H1 (cell line): ENCODE results near the gene MYO16. TPM values are rescaled to one million over a fixed set of nuclear protein-coding genes. Genes with fewer than 3 reads are reported as not detected.

Experiments used
- NANOG ChIP-seq: IDR thresholded peaks from 2 replicates; pipeline ENCODE4 v1.6.1; 2011; ENCODE audit warnings: low read length, low read depth, mild to moderate bottlenecking, inconsistent platforms; ENCODE audit not compliant: insufficient read depth, poor library complexity, severe bottlenecking
- PHF8 ChIP-seq: fragments of 200-600 bp; sonication (generic); conservative IDR thresholded peaks from 2 replicates; pipeline ENCODE4 v1.7.1; 2012; ENCODE audit warnings: low read depth, mild to moderate bottlenecking, inconsistent platforms, low read length, moderate library complexity
- RBBP5 ChIP-seq: IDR thresholded peaks from 2 replicates; pipeline ENCODE4 v1.7.1; 2012; ENCODE audit warnings: low read depth, mild to moderate bottlenecking, inconsistent platforms, low read length, moderate library complexity, borderline replicate concordance
- RFX5 ChIP-seq: IDR thresholded peaks from 2 replicates; pipeline ENCODE4 v1.6.1; 2011; ENCODE audit warnings: low read depth, low read length, improper control_type of control experiment, borderline replicate concordance
- polyA plus RNA-seq, 7 experiments: library from polyadenylated mRNA; depleted of rRNA in 3 of 7; stranded (reverse) in 5 of 7; unstranded in 2 of 7; fragments of >200 nt in 5 of 7; fragments of 200-250 nt in 2 of 7; gene quantifications; 1 replicate in 5 of 7; 2 replicates in 1 of 7; 4 replicates in 1 of 7; pipeline versions ENCODE4 v1.2.1 to v1.2.3, GENCODE V29; 2011 to 2013; ENCODE audit warnings: missing spikeins in 2 of 7, mixed read lengths in 2 of 7
- total RNA-seq: library from RNA; stranded (reverse); fragmentation: NEBNext Ultra II Directional; extraction: Animal tissue kit (Norgen Biotek cat#: 25700); gene quantifications from 2 replicates; pipeline ENCODE4 v1.2.1, GENCODE V29; 2021

MYO16 gene
- total and polyA plus RNA-seq, 2 of the 8 experiments (the other 6 are each of a cell fraction or from before 2014, with no cell fraction given) = 0.02 to 0.22 TPM

DNA sequence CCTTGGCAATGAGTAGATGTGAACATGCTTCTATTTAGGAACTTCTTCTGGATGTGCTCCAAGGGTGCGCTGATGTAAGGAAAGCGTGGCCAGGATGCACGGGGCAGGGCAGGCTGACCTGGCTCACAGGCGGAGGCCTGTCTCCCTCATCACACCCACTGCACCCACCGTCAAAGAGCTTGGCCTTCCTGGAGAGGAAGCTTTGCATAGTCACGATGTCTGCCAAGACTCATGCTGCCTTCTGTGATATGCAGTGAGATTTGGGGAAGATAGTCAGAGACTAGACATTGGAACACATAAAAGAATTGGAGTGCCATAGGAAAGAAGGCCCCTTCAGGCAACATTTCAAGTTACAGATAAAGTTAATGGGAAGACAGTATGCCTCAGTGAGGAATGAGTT lies 82.0 kb downstream of the MYO16 start (continued):
- TF ChIP-seq PHF8 = no peak
- TF ChIP-seq NANOG = no peak
- no peak for TF ChIP-seq RBBP5
- no peak for TF ChIP-seq RFX5
